Kidney glomerular epithelial cell (primary cell): ENCODE measurements around the gene GMPPA.
A peak's percentile ranks its signal among the peaks of the same experiment; 100 is the strongest.

ENCODE experiments used
- DNase-seq: peaks from one replicate; lab custom pipeline; 2025; lab: John Stamatoyannopoulos, UW

Gene GMPPA

DNA sequence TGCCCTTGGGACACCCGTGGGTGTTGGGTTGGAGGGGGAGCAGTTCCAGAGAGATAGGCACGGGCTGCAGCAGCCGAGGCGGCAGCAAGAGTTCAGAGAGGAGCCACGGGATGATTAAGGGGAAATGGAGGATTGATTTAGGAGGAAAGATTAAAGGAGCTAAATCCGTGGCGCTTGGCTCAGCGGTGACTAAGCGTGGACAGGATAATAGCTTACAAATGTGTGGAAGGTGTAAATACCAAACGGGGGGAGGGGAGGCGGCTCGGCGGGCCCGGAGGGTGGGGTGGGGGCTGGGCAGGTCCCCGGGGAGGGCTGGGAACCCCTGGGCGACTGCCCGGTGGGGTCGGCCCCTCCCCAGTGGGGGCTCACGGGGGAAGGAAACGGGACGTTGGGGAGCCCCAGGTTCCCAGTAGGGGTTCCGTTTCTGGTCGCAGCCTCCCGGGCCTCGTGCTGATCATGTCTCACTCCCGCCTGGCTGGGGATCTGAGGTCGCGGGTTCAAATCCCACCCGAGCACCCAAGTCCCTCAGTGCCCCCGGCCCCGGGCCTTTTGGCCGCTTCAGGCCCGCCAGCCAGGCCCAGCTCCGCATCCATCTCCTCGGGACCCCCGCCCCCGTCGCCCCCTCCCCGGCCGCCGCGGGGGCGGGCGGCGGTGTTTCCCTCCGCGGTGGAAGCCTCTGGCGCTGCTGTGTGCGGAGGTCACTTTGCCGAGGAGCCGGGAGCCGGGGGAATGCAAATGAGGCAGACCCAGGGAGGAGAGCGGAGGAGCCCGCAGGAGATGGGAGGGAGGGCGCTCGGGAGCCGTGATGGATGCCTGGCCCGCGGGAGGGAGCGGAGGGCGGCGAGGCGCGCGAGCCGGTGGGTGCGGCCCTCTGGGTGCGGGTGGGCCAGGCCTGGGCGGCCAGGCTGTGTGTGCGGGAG lies 23.7 kb downstream of the GMPPA start:
- DNase-seq: peak; percentile 37

DNA sequence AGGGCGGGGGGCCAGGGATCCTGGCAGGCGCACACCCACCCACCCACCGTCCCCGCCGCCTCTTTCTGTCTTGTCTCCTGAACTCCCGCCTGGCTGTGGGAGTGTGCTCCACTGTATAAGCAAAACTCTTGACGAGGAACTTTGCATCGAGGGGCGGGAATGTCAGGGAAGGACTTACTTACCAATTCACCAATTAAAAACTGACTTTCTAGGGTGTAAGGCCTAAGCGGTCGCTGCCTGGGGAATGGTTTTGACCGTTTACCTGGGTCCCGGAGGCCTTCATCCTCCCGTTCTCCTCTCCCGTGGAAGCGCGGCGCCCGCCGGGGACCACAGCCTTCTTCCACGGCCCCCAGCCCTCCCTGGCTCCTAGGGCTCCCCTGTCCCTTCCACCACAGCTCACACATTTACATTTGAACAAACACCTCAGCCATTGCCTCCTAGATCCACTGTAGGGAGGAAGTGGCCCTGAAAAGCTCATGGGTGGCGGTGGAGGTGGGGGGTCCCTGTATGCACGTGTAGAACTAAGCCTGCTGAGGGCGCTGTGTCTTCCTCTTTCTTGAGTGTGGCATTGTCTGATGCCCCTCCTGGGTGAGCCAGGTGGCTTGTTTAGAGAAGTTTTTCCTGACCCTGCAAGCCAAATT lies 24.5 kb downstream of the GMPPA start:
- DNase-seq: no peak

DNA sequence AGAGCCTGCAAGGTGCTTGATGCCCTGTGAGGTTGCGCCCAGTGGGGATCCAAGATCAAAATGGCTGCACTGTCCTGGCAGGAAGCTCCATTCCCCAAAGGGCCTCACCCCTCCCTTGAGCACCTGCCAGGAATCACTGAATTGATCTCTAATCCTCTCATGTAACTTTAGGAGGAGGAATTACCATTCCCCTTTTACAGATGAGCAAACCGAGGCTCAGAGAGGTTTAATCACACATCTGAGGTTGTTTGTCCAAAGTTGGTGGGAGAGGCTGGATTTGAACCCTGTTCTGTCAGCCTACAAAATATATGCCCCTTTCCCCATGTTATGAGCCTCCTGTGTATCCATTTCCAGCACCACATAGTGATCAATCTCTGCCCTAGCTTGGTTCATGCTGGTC lies 26.1 kb downstream of the GMPPA start:
- no peak for DNase-seq

DNA sequence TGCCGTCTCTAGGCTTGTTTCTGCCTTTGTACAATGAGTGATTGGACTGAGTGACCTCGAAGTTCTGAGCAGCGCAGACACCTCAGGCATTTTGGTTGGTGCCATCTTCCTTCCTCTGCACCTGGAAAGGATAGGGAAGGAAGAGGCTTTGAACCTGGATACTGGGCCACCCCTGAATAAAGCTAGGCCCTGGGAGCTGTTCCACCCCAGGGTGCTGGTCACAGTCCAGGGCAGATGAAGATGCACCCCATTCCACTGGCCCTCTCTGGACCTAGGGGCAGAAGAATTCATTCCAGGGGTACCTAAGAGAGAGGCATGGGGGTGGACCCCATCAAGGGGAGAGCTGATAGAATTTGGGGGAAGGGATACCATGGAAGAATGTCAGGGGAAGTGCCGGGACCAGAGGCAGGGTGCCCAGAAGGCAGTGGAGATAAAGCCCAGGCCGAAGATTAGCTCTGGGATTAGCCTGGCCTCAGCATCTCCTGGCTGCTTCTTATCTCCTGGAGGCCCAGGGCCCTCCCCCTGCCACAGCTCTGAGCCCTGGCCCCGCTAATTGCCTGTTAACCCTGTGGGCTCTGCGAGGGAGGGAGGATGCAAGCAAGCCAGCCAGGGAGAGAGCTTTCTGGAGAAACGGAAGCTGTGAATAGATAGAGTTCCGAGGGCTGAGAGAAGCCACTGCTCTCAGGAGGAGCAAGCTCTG lies 27.0 kb downstream of the GMPPA start:
- DNase-seq: no peak

DNA sequence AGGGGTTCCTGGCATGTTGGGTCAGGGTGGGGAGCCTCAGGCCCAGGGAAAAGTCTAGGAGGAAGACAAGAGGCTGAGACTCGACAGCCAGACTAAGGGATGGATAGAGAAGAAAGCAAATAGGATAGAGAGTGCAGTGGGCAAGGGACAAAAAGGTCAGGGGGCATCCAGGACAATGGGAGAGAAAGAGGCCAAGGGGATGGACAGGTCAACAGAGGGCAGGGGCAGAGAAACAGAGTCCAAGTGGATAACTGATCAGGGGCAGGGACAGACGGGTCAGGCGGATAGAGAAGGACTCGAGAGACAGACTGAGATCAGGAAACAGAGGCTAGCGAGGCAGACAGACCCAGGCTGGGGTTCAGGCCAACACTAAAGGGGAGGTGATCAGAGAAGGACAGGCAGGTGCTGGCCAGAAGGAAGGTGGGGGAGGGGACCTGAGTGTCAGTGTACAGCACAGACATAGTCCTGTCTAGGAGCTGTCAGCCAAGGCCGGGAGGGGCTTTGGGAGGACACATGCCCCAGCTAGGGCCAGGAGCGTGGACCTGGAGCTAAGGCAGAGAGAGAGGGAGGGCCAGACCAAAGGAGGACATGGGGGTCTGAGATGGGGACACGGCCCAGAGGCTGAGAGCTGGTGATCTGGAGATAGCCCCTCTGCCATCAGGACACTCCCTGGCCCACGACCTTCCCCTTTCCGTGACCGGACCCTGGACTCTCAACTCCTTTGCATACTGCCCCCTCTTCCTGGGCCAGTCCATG lies 27.8 kb downstream of the GMPPA start:
- DNase-seq: no peak

DNA sequence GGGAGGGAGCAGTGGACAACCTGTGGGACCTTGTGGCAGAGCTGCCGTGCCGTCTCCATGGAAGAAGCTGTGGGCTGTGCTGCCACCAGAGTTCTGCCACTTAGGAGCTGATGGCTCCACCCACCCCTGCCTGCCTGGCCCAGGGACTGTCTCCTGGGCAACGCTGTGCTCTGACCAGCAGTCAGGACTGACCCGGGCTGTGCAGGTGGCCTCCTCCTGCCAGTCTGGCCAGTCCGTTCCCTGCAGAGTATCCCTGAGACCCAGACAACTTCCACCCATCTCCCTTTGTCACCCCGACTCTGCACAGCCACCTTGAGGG lies 28.3 kb downstream of the GMPPA start:
- DNase-seq: no peak

DNA sequence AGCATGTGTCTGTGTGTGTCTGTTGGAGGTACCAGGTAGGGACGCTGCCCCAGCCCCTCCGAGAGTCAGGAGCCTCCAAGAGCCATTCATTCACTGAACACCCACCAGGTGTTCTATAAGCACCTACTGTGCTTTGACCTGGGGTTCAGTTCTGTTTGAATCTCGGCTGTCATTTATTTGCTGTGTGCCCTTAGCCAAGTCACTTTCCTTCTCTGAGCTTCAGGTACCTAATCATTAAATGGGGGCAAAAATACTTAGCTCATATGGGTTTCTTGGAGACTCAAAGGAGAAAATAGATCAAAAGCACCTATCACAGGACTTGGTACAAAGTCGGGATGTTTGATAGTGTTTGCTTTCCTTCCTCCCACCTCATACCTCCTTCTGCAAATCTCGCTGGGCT lies 28.8 kb downstream of the GMPPA start:
- no peak for DNase-seq

DNA sequence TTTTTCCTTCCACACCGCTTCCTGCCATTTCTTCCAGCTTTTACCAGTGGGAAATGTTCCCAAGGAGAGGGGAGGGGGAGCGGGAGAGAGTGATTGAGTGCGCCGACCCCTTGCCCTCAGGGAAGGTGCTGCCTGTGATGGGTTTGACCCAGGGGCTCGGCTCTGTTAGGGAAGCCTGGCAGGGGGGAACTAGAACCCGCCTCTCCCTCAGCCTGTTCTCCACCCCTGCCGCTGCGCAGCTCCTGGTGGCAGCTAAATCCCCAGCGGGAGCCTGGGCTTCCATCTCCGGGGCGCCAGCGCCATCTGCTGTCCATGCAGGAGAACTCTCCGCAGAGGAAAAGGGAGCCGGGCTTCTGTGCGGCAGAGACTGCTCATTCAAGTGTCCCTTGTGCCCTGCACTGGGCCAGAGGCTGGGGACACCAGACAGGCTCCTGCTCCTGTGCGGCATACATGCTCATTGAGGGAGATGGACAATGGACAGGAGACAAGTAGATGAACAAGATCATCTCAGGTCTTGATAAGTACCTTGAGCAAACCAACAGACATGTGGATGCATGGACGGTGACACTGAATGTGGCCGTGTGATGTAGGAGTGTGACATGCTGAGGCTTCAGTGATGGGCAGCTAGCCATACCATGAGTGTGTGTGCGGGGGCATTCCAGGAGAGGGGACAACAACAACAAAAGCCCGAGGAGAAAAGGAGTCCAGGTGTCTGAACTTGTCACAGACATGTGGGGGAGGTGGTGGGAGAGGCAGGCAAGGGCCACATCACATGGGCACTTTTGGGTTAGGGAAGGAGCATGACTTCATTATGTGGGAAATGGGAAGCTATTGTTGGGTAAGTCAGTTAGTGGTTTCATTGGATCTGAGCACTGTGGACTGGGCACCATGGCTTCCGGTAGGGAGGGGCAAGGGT lies 31.6 kb downstream of the GMPPA start:
- DNase-seq: peak; percentile 72

DNA sequence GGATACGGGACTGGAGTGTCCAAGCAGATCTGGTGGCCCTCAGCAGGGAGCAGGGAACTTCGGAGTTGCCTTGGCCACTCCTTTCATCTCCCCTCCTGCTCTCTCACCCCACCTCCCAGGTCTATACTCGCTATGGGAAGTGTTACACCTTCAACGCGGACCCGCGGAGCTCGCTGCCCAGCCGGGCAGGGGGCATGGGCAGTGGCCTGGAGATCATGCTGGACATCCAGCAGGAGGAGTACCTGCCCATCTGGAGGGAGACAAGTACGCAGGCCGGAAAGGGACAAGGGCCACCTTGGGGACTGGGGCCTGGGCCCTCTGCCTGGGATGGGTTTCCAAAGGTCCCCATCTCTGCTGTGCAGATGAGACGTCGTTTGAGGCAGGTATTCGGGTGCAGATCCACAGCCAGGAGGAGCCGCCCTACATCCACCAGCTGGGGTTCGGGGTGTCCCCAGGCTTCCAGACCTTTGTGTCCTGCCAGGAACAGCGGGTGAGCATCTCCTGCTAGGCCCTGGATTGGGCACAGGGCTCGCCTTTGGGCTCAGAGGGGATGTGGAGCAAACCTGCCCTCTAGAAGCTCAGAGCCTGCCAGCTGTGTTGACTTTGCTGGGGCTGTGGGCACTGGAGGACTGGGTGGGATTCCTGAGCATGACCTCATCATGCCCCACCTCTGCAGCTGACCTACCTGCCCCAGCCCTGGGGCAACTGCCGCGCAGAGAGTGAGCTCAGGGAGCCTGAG lies 33.1 kb downstream of the GMPPA start:
- DNase-seq: no peak

DNA sequence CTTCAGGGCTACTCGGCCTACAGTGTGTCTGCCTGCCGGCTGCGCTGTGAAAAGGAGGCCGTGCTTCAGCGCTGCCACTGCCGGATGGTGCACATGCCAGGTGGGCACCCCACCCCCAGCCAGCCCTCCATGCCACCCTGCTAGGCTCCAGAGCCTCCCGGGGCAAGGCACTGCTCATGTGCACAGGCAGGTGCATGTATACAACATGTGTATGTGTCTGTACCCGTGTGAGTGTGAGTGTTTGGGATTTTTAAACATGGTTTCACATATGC lies 33.6 kb downstream of the GMPPA start:
- no peak for DNase-seq

DNA sequence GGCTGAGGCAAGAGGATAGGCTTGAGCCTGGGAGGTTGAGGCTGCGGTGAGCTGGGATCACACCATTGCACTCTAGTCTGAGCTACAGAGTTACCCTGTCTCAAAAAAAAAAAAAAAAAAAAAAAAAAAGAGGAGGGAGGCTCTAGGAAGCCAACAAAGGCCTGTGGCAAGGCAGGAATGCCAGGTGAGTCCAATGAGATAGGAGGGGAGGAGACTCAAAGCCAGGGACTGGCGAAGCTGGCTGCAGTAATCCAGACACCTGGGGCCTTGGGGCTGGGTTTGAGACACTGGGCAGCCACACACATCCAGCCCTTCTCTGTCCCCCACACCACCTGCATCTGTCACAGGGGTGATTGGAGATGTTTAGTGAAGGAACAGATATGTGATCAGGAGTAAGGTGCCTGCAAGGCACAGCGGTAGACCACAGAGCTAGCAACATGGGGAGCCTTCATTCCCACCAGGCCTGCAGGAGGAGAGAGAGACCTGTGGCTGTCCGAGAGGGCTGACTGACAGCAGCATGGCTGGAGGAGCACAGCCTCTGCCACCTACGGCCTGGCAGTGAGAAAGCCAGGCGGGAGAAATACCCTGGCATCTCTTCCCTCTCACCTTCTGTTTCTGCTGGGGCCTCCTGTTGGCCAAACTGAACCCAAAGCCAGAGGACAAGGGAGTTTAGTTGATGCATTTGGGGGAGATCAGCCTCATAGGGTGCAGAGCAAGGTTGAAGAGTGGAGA lies 35.4 kb downstream of the GMPPA start:
- DNase-seq: no peak

DNA sequence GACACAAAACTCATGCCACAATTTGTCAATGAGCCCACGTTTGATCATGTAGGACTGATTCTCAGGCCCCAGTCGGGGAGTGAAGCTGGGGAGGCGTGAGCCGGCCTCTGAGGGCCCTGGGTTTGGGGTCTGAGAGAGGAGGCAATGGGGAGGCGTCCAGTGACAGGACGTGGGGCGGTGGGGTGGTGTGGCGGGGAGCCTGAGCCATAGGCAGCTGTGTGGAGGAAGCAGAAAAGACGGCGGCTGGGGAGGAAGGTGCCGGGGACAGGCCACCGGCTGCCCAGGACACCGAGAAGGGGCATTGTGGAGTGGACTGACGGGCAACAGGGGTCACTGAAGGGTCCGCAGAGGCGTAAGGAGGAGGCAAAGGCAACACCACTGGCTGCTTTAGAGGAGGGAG lies 37.7 kb downstream of the GMPPA start:
- no peak for DNase-seq

DNA sequence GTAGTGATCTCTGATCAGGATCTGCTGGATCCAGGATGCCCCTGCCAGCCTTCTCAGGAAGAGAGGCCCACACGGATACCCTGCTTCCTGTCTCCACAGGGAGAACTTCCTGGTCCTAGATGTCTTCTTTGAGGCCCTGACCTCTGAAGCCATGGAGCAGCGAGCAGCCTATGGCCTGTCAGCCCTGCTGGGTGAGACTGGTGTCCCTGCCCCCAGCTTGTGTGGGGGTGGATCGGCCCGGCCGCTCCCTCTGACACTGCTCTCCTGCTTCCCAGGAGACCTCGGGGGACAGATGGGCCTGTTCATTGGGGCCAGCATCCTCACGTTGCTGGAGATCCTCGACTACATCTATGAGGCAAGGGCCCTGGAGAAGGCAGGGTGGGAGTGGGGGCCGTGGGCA lies 38.3 kb downstream of the GMPPA start:
- no peak for DNase-seq

DNA sequence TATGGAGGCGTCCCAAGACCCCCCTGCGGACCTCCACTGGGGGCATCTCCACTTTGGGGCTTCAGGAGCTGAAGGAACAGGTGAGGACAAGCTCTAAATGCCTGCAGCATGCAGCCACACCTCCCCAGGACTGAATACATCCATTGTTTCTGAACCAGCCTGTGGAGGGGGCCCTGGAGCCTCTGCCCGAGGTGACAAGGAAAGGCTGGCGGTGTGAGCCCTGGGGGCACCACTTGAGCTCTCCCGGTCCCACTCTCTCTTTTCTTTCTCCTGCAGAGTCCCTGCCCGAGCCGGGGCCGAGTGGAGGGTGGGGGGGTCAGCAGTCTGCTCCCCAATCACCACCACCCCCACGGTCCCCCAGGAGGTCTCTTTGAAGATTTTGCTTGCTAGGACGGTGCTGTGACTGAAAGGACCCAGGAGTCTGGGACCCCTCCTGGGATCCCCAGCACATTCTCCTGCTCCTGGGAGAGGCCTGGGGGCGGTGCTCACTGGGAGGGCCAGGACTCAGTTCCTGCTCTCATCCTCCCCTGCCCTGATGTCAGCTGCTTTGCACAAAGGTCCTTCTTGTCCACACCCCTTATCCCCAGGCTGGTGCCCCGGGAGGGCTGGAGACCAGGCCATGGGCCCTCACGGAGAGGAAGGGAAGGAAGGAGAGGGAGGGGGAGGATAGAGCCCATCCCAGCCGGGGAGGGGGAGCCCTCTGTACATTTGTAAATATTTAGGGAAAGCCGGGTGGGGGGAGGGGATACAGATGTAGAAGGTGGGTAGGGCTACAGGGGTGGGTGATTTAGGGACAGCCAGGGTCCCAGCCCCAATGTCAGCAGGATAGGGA lies 39.2 kb downstream of the GMPPA start:
- DNase-seq: no peak

DNA sequence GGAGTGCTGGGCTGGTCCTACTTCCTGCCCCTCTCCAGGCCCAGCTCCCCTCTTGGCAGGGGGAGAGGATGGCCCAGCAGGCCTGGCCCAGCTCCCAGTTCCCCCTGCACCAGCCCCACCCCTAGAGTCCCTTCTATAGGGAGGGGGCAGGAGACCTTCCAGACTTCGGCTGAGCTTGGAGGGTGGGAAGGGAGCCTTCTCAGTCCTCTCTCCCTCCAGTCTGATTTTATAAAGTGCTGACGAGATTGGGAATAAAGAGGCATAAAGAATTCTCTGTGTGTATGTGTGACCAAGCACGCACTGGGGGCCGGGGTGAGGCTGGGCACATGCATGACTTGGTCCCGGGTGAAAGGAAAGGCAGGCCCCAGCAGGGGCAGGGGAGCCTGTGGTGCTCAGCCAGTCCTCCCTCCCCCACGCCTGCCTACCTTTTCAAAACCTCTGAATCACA lies 39.8 kb downstream of the GMPPA start:
- DNase-seq: peak; percentile 8

DNA sequence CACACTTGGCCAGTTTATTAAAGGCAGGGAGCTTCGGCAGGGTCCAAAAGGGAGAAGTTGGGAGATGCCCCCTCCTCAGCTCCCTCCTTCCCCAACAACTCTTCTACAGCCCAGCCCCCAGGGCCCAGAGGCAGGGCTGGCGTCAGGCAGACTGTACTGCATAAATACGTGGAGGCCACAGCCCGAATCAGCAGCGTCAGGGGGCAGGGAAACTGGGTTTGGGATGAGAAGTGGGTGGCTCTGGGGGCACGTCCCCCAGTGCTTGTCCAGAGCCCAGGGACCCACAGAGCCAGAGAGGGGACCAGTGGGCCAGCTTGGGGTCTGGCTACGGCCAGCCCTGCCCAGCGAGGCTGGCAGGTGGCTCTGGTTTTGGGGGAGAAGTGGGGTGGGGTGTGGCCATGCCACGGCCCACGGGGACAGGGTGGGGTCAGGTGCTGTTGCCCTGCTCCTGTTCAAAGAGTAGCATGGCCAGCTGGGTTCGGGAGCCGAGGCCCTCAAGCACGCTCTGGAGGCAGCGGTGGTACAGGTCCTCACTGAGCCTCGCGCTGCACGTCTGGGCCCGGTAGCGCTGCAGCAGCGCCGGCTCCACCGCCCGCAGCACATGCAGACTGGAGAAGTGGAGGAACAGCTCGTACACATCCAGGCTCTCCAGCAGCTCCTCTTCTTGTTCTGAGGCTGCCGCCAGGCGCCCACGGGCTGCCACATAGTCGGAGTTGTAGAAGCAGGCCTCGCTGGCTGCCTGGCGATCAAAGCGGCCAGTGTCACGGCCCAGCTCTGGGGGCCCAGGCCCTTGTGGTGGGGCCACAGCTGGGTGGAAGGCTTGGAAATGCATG lies 40.5 kb downstream of the GMPPA start:
- no peak for DNase-seq

DNA sequence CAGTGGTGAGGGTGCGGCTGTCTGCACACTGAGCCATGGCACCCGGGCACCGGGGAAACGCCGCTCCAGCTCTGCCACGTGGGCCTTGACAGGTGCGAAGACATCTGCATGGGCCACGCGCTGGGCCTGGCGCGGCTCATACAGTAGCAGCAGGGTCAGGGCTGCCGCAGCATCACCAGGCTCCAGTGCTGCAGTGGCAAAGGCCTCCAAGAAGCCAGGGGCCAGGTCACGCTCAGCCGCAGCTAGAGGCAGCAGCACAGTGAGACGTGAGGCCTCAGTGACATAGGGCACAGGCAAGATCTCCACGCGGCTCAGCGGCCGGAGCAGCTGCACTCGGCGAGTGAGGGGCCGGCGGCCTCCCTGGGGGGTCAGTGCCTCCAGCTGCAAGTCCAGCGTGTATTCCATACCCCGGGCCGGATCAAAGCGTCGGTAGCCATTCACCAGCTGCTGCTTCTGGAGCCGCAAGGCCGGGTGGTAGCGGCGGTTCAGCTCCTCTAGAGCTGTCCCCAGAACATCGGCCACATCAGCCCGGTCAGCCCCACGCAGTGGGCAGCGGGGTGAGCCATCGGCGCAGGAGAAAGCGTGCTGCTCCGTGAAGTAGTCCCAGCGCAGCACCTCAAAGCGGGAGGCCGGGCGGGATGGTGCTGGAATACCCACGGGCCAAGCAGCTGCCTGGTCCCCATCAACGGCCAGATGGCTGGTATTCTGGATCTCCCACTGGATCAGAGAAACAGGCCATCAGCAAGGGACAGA lies 41.4 kb downstream of the GMPPA start:
- no peak for DNase-seq
